Left forelimb (tissue), 1 donor: ENCODE measurements around the gene OR2L5.

Experiments used
- DNase-seq: peaks from one replicate; pipeline ENCODE4 v3.0.0-alpha.2; 2018; ENCODE audit warnings: low spot score

The OR2L5 gene

DNA sequence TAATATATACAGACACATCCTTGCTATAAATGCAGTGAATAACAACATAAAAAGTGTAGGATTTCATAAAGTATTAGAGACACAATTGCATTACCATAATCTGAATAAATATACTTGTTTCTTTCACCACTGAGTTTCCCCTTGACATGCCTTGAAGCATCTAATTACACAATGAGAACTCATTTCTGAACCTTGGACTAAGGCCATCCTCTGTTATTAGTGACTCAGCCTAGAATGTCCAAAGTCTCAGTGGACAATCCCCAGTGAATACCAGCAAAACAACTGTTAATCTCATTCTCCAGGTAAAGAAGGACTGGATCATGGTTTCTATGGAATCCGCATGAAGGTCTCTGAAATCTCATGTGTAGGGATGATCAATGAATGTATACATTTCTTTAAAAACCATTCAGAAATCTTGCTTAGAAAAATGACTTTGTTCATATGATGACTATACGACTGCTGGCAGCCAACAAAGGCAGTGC lies at the start of gene OR2L5:
Gene OR2L5, plus strand, starts transcription at position 432 of the 482 bp plus-strand sequence. CDS start 8,288 bp downstream, outside the sequence.
- DNase-seq, result no peak

DNA sequence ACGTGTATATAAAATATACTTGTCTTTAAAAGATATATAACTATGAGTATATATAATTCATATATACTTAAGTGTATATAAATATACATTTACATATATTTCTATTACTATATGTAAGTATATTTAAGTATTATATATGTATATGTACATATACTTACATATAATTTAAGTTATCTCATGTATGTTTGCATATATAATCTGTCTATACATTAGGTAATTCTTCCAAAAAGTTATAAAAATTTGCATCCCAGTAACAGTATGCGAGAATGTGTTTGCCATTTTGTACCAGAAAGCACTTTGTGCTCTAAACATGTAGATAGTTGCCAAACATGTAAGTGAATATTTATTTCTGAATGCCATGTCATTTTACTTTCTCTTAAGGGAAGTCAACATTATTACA lies 48.5 kb upstream of the OR2L5 start, which contains the start of gene OR2AK2:
Gene OR2AK2, plus strand, starts transcription at position 301 of the 400 bp plus-strand sequence. CDS start 144 bp downstream, outside the sequence.
- DNase-seq, result no peak

DNA sequence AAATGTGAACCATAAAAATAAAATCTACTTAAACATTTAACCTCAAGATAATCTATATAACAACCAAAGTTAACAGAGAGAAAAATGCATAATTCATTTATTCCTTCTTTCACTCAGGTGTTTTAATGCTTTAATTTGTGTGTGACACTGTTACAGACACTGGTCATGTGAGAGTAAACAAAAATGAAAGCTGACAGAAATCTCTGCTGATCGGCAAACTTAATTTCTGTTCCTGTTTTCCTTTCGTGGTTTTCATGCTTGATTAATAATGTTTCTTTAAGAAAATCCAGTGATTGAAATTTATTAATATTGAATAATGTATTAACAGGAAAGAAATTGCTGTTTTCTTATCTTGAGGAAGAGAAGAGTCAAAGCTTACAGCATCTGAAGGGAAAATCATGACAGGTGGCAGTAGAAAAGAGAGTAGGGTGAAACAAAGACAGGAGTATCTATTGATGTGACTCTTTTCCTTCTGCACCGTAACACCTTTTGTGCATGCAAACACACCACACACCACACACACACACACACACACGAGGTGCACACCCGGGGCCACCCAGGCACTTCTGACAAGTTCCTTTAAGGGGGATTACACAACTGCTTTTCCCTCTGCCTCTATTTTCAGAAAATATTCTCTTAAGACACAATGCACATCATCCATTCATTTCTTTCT lies 46.8 kb upstream of the OR2L5 start:
- DNase-seq, result no peak

DNA sequence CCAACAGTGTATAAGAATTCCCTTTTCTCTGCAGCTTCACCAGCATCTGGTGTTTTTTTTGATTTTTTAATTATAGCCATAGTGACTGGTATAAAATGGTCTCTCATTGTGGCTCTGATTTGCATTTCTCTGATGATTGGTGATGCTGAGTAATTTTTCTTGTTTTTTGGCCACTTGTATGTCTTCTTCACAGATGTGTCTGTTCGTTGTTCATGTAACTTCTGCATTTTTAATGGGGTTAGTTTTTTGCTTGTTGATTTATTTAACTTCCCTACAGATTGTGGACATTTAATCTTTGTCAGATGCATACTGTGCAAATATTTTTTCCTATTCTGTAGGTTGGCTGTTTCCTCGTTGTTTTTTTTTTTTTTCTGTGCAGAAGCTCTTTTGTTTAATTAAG lies 20.5 kb upstream of the OR2L5 start:
- no peak for DNase-seq

GRCh38 chr1:247998811-247999210 lies 14.6 kb upstream of the OR2L5 start:
- no peak for DNase-seq

DNA sequence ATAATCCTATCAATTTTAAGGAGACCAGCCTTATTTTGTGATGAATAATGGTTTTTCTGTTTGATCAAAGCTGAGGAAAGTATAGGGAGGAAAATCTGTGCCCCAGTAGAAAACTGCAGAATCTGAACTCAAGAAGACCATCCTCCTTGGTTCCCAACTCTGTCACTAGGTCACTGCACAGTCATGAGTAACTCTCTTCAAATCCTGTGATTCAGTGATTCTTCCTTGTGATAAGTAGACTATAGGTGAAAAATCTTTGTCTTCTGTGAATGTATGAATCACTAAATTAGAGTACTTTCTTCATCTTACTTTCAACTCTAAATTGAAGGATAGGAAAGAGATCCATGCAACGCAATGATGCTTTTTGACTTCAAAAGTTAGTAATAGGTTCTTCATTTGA lies 13.3 kb upstream of the OR2L5 start:
- no peak for DNase-seq

GRCh38 chr1:248007778-248008177 lies 5.7 kb upstream of the OR2L5 start:
- DNase-seq, result no peak

- no peak for DNase-seq
Observed at GRCh38 chr1:248009681-248010080, 3.8 kb upstream of the OR2L5 start.

GRCh38 chr1:248015803-248016202 lies 2.3 kb downstream of the OR2L5 start:
- no peak for DNase-seq

DNA sequence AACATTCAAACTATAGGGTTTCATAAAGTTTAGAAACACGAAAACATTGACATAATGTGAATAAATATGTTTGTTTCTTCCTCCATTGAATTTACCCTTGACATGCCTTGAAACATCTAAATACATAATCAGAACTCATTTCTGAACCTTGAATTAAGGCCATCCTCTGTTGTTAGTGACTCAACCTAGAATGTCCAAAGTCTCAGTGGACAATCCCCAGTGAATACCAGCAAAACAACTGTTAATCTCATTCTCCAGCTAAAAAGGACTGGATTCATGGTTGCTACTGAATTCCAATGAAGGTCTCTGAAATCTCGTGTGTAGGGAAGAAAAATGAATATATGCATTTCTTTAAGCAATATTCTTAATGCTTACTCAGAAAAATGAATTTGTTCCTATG lies 16.3 kb downstream of the OR2L5 start, which contains the start of gene OR2L2:
Gene OR2L2, plus strand, starts transcription at position 301 of the 400 bp plus-strand sequence. CDS start 8,198 bp downstream, outside the sequence.
- DNase-seq, result no peak

DNA sequence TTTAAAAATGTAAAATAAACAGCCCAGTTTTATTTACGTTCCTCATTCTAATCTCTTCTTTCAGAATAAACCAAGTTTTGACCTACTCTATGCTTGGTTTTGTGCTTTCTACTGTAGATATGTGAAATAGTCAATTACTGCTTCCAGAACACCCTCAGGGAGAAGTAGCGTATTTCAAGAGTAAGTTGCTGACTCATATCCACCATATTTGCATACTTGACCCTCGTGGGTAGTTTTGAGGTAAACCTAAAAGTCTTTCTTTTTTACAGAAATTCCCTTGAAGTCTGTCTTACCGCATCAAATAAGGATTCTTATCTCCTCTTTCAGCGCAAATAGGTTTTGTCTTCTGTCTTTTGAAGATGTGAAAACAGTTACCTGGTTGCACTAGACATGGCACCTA lies 31.7 kb downstream of the OR2L5 start:
- DNase-seq, result no peak

DNA sequence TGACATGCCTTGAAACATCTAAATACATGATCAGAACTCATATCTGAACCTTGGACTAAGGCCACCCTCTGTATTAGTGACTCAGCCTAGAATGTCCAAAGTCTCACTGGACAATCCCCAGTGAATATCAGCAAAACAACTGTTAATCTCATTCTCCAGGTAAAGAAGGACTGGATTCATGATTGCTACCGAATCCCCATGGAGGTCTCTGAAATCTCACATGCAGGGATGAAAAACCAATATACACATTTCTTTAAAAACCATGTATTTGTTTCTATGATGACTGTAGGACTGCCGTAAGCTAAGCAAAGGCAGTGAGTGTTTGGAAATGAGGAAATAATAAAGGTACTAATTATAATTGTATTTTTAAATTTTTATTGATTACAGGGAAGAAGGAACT lies 33.1 kb downstream of the OR2L5 start, which contains the start of gene OR2L3:
Gene OR2L3, plus strand, starts transcription at position 301 of the 400 bp plus-strand sequence. CDS start 13,846 bp downstream, outside the sequence.
- no peak for DNase-seq

- DNase-seq, result no peak
Observed at GRCh38 chr1:248047008-248047407, 33.5 kb downstream of the OR2L5 start.

DNA sequence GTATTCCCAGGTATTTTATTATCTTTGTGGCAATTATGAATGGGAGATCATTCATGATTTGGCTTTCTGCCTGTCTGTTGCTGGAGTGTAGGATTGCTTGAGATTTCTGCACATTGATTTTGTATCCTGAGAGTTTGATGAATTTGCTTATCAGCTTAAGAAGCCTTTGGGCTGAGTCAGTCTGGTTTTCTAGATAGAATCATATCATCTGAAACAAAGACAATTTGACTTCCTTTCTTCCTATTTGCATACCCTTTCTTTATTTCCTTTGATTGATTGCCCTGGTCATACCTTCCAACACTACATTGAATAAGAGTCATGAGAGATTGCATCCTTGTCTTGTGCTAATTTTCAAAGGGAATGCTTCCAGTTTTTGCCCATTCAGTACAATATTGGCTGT lies 41.2 kb downstream of the OR2L5 start:
- DNase-seq, result no peak

GRCh38 chr1:248055261-248055660 lies 41.8 kb downstream of the OR2L5 start:
- DNase-seq, result no peak

GRCh38 chr1:248065071-248065470 lies 51.6 kb downstream of the OR2L5 start:
- no peak for DNase-seq

GRCh38 chr1:248065604-248066003 lies 52.1 kb downstream of the OR2L5 start:
- no peak for DNase-seq
